Thymus (tissue), 11 donors: ENCODE results near the gene NUDT21. TPM values are rescaled to one million over a fixed set of nuclear protein-coding genes. Genes with fewer than 3 reads are reported as not detected.

Experiments
- DNase-seq, 9 donors: peaks; one replicate each; pipeline ENCODE4 v3.0.0-alpha.2; 2013; ENCODE audit warnings: low spot score in 9 of 9, low read depth in 6 of 9, missing footprints in 1 of 9
- H3K27ac ChIP-seq, 2 donors: one replicate each; pipeline ENCODE4 v1.5.1; 2013; ENCODE audit warnings: control low read depth in 1 of 2, low read depth in 1 of 2, low read length in 1 of 2, mild to moderate bottlenecking in 1 of 2, moderate library complexity in 1 of 2
- H3K27me3 ChIP-seq, 2 donors: one replicate each; pipeline ENCODE4 v1.5.1; 2013; ENCODE audit warnings: low read length in 1 of 2; ENCODE audit not compliant: control insufficient read depth in 2 of 2, insufficient read depth in 1 of 2
- H3K36me3 ChIP-seq, 2 donors: one replicate each; pipeline ENCODE4 v1.5.1; 2013; ENCODE audit warnings: low read length in 1 of 2, mild to moderate bottlenecking in 1 of 2, moderate library complexity in 1 of 2; ENCODE audit not compliant: control insufficient read depth in 2 of 2, insufficient read depth in 2 of 2
- H3K4me1 ChIP-seq, 2 donors: one replicate each; pipeline ENCODE4 v1.5.1; 2013; ENCODE audit warnings: low read length in 2 of 2; ENCODE audit not compliant: control insufficient read depth in 2 of 2, insufficient read depth in 2 of 2
- H3K4me3 ChIP-seq, 2 donors: one replicate each; pipeline ENCODE4 v1.5.1; 2013; ENCODE audit warnings: low read length in 2 of 2, control low read depth in 1 of 2, mild to moderate bottlenecking in 1 of 2
- H3K9me3 ChIP-seq, 2 donors: one replicate each; pipeline ENCODE4 v1.5.1; 2013; ENCODE audit warnings: low read length in 1 of 2, mild to moderate bottlenecking in 1 of 2; ENCODE audit not compliant: control insufficient read depth in 2 of 2, insufficient read depth in 1 of 2
- WGBS: extraction: QIAGEN DNeasy Blood & Tissue Kit; methylation state at CpG from one replicate; pipeline ENCODE4 v1.1.7; 2013; 5-methylcytosine and 5-hydroxymethylcytosine counted together
- polyA plus RNA-seq: library from polyadenylated mRNA; stranded (reverse); fragments of 200-250 nt; gene quantifications from one replicate; pipeline ENCODE4 v1.2.3, GENCODE V29; 2013
- total RNA-seq: library from RNA; stranded (reverse); fragments of 120-200 nt; gene quantifications from one replicate; pipeline ENCODE4 v1.2.4, GENCODE V29; 2013
- donor health status: healthy.

NUDT21 gene
- total and polyA plus RNA-seq, 2 donors = 40.3 to 79.7 TPM

GRCh38 chr16:56450275-56450985 is 702 bp downstream of the NUDT21 start:
- Histone ChIP-seq H3K4me3 (peak overlapping the region; percentile 66 to 98), H3K36me3 (peaks cover 0 to 38% of the 10 kb centered on the region in 2 donors), H3K27me3 (no peaks in the 10 kb centered on the region), H3K27ac (peak overlapping the region; percentile 79 to 88), H3K9me3 (peaks cover 0 to 3% of the 10 kb centered on the region in 2 donors), H3K4me1 (peaks cover 19 to 21% of the 10 kb centered on the region in 2 donors)
- 19% methylated on average over 18 of the region's 18 CpGs for WGBS
- DNase-seq = peak in 4 of 9 donors; percentile 30 to 69 (median 44)

GRCh38 chr16:56448005-56448404 is 3.1 kb downstream of the NUDT21 start:
- Histone ChIP-seq H3K27ac (no peak overlapping the region), H3K9me3 (peaks cover 0 to 3% of the 10 kb centered on the region in 2 donors), H3K36me3 (peaks cover 10 to 31% of the 10 kb centered on the region in 2 donors), H3K4me1 (peaks cover 19 to 21% of the 10 kb centered on the region in 2 donors), H3K4me3 (no peak overlapping the region), H3K27me3 (no peaks in the 10 kb centered on the region)
- DNase-seq = no peak

- Histone ChIP-seq H3K4me1 (peaks cover 15 to 17% of the 10 kb centered on the region in 2 donors), H3K36me3 (peaks cover 10 to 33% of the 10 kb centered on the region in 2 donors), H3K4me3 (no peak overlapping the region), H3K27ac (no peak overlapping the region), H3K27me3 (no peaks in the 10 kb centered on the region), H3K9me3 (peaks cover 0 to 3% of the 10 kb centered on the region in 2 donors)
- 79% methylated on average over 2 of the region's 2 CpGs for WGBS
- no peak for DNase-seq
Measured at GRCh38 chr16:56447286-56447685, 3.8 kb downstream of the NUDT21 start.

GRCh38 chr16:56438038-56438437 is 13.1 kb downstream of the NUDT21 start:
- Histone ChIP-seq H3K27ac (no peak overlapping the region), H3K27me3 (no peaks in the 10 kb centered on the region)
- WGBS = 94% methylated on average over 1 of the region's 1 CpG

GRCh38 chr16:56436258-56436657 is 14.9 kb downstream of the NUDT21 start:
- H3K4me1 ChIP-seq = no peaks in the 10 kb centered on the region
- DNase-seq = no peak
- peaks cover 31 to 66% of the 10 kb centered on the region in 2 donors for H3K36me3 ChIP-seq
- no peak overlapping the region for H3K4me3 ChIP-seq
- H3K27ac ChIP-seq = no peak overlapping the region
- no peaks in the 10 kb centered on the region for H3K27me3 ChIP-seq
- no peaks in the 10 kb centered on the region for H3K9me3 ChIP-seq

More at GRCh38 chr16:56438038-56438437, 13.1 kb downstream of the NUDT21 start:
- H3K4me3 ChIP-seq = no peak overlapping the region
- DNase-seq = no peak
- peaks cover 35 to 59% of the 10 kb centered on the region in 2 donors for H3K36me3 ChIP-seq
- no peaks in the 10 kb centered on the region for H3K4me1 ChIP-seq
- H3K9me3 ChIP-seq = no peaks in the 10 kb centered on the region

- no peak for DNase-seq
- 93% methylated on average over 1 of the region's 1 CpG for WGBS
- no peak overlapping the region for H3K4me3 ChIP-seq
- H3K27ac ChIP-seq = no peak overlapping the region
- peaks cover 3 to 8% of the 10 kb centered on the region in 2 donors for H3K4me1 ChIP-seq
- H3K9me3 ChIP-seq = no peaks in the 10 kb centered on the region
- peaks cover 8 to 28% of the 10 kb centered on the region in 2 donors for H3K36me3 ChIP-seq
- no peaks in the 10 kb centered on the region for H3K27me3 ChIP-seq
Measured at GRCh38 chr16:56428091-56428490, 23.0 kb downstream of the NUDT21 start.

- H3K27ac ChIP-seq = no peak overlapping the region
- 98% methylated on average over 4 of the region's 4 CpGs for WGBS
- H3K27me3 ChIP-seq = no peaks in the 10 kb centered on the region
- H3K4me1 ChIP-seq = peaks cover 3 to 12% of the 10 kb centered on the region in 2 donors
- H3K36me3 ChIP-seq = peaks cover 8 to 16% of the 10 kb centered on the region in 2 donors
- H3K4me3 ChIP-seq = no peak overlapping the region
- no peaks in the 10 kb centered on the region for H3K9me3 ChIP-seq
- DNase-seq = no peak
Measured at GRCh38 chr16:56426585-56426984, 24.5 kb downstream of the NUDT21 start.

GRCh38 chr16:56425439-56425832 is 25.7 kb downstream of the NUDT21 start, which contains the start of gene AMFR:
Gene AMFR (minus strand): TSS chr16:56425545. CDS start chr16:56425327, 218 bp downstream.
- no peaks in the 10 kb centered on the region for H3K9me3 ChIP-seq
- H3K27ac ChIP-seq = peak within 1 kb of the TSS; percentile 27 to 68
- peak in 6 of 9 donors; percentile 36 to 72 (median 50) for DNase-seq
- H3K4me3 ChIP-seq = peak within 1 kb of the TSS; percentile 62 to 73
- WGBS = under 1% methylated on average over 57 of the region's 57 CpGs
- peaks cover 4 to 6% of the 10 kb centered on the region in 2 donors for H3K36me3 ChIP-seq
- peaks cover 3 to 12% of the 10 kb centered on the region in 2 donors for H3K4me1 ChIP-seq
- no peaks in the 10 kb centered on the region for H3K27me3 ChIP-seq

GRCh38 chr16:56424791-56425438 is 26.2 kb downstream of the NUDT21 start:
- under 1% methylated on average over 79 of the region's 79 CpGs for WGBS
- H3K4me3 ChIP-seq = peak overlapping the region; percentile 62 to 73
- peak in 7 of 9 donors; percentile 12 to 58 (median 33) for DNase-seq
- no peaks in the 10 kb centered on the region for H3K9me3 ChIP-seq
- H3K27ac ChIP-seq = peak overlapping the region in 1 of 2 donors; percentile 68
- H3K36me3 ChIP-seq = peaks cover 4 to 5% of the 10 kb centered on the region in 2 donors
- peaks cover 3 to 12% of the 10 kb centered on the region in 2 donors for H3K4me1 ChIP-seq
- no peaks in the 10 kb centered on the region for H3K27me3 ChIP-seq
